Breast epithelium (tissue), 3 donors: ENCODE results near the gene HTRA3.

Source experiments
- CTCF ChIP-seq, 3 donors: fragments of 450-650 bp; IDR thresholded peaks; one replicate each; pipeline ENCODE4 v1.5.1; 2016 to 2017; ENCODE audit warnings: antibody characterized with exemption in 3 of 3, mild to moderate bottlenecking in 3 of 3, moderate library complexity in 3 of 3
- POLR2A ChIP-seq: fragments of 450-650 bp; IDR thresholded peaks from one replicate; pipeline ENCODE4 v1.6.1; 2016; ENCODE audit warnings: antibody characterized with exemption, mild to moderate bottlenecking, moderate library complexity

DNA sequence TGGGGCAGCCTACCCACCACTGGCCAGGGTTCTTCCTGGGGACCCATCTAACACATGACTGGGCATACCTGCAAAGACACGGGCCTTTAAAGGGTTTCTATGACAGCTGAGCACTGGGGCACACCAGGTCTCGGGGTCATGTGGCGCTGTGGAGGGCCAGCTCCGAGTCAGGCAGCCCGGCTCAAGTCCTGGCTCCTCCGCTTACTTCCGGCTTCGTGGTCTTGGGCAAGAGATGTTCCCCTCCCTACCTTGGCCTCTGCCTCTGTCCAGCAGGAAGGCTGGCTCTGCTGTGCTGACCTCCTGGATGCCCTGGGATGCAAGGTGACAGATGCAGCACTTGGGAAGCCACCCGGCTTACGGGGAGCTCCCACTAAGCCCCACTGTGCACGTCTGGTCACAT lies 37.6 kb downstream of the HTRA3 start:
- TF ChIP-seq CTCF (IDR thresholded peaks at IDR 0.05) (no peak), POLR2A (no peak)
